GM10847 (cell line): Measurements from ENCODE around the gene AHDC1.

Experiments used
- POLR2A ChIP-seq: IDR thresholded peaks from 2 replicates; pipeline ENCODE4 v1.6.1; 2011; ENCODE audit not compliant: insufficient read length; ENCODE audit errors: extremely low read depth

AHDC1 gene

DNA sequence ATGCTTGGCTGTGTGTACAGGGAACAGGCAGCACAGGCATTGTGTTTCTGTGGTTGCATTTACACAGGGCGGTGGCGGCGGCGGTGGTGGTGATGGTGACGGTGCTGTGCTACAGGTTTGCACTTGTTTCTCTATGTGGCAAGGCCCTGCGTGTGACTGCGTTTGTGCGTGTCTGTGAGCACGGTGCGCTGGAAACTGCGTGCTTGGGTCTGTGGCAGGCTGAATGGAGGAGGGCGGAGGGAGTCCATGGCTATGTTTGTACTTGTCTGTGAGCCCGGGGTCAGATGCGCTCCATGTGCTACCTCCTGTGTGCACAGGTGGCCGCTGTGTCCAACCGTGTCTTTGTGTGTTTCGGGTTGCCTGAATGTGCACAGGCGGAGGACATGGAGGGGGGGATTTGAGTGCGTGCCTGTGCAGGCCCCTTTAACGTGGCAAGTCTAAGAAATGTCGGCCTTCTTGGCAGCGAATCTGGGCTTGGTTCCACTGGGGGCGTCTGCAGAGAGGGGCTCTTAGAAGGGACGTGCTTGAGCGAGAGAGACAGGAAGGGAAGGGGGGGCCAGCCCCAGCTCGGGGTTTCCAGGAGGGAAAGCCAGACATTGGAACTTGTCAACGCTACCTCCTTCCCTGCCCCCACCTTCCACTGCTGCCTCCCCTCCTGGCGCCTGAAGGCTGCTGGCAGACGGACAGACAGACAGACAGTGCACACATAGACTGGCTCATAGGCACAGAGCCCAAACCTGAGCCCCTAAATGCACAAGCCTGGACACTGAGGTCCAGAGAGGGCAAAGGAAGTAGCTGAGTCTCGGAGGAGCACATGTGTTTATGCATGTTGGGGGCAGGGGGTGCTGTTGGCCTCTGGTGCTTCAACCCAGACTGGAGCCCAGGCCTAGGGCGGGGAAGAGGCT lies 81.3 kb downstream of the AHDC1 start:
- TF ChIP-seq POLR2A, result no peak

GRCh38 chr1:27521861-27522431 lies 82.0 kb downstream of the AHDC1 start:
- no peak for TF ChIP-seq POLR2A

GRCh38 chr1:27521336-27521831 lies 82.6 kb downstream of the AHDC1 start:
- no peak for TF ChIP-seq POLR2A

GRCh38 chr1:27520651-27521050 lies 83.3 kb downstream of the AHDC1 start:
- no peak for TF ChIP-seq POLR2A

GRCh38 chr1:27519331-27520258 lies 84.3 kb downstream of the AHDC1 start:
- TF ChIP-seq POLR2A, result no peak

DNA sequence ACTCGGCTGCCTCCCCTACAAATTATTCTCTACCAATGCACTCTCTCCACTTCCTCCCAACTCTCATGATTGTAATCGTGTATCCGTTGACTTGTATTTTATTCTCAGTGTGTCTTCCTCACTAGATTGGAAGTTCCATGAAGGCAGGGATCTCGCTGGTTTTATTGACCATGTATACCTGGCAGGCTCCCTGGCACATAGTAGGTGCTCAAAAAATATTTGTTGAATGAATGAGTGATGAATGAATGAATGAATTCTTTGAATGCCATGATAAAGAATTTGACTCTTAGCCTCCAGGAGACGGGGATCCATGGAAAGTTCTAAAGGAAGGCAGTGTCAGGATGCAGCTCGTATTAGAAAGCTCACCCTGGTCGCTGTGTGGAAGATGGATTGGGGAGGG lies 85.1 kb downstream of the AHDC1 start:
- no peak for TF ChIP-seq POLR2A

DNA sequence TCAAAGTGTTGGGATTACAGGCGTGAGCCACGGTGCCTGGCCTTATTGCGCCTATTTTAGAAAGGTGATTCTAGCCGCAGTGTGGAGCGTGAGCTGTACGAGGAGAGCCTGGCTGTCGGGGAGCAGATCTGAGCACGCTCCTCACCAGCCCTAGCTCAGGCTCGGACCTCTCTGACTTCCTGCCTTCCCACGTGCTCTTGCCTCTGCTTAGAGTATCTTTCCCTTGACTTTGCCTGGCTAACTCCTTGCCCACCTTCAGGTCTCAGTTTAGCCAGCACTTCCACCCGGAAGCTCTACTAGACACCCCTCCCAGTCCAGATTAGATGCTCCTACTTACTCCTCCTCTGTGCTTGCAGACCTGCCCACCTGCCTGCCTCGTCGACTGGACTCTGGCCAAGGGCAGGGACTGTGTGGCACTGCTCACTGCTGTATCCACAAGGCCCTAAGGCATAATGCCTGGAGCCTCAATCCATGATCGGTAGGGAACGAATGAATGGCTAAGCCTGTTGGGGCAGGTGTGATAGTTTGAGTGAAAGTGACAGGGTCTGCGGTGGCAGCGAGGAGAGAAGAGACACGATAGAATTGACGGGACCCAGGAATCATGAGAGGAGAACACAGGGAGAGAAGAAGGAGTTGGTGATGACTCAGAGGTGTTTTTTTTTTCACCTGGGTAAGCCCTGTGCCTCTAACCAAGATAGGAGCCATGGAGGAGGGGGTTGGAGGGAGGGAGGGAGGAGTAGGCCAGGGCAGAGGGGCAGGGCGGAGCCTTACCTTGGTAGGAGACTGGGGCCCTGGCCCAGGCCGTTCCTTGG lies 85.8 kb downstream of the AHDC1 start:
- TF ChIP-seq POLR2A, result no peak

GRCh38 chr1:27517301-27517700 lies 86.6 kb downstream of the AHDC1 start:
- no peak for TF ChIP-seq POLR2A

DNA sequence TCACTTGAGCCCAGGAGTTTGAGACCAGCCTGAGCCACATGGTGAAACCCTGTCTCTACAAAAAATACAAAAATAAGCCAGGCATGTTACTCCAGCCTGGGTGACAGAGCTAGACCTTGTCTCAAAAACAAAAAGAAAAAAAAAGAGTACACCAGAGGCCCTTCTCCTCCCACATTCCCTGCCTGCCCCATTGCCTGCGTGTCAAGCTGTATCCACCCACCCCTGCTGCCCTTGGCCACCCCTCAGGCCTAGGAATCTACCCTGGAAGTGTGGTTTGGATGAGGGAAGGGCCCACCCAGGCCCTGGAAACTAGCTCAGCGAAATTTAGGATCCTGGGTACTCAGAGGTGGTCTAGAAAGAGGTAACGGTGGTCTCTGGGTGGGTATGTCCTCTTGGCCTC lies 88.3 kb downstream of the AHDC1 start:
- no peak for TF ChIP-seq POLR2A

GRCh38 chr1:27513958-27514357 lies 90.0 kb downstream of the AHDC1 start:
- no peak for TF ChIP-seq POLR2A

DNA sequence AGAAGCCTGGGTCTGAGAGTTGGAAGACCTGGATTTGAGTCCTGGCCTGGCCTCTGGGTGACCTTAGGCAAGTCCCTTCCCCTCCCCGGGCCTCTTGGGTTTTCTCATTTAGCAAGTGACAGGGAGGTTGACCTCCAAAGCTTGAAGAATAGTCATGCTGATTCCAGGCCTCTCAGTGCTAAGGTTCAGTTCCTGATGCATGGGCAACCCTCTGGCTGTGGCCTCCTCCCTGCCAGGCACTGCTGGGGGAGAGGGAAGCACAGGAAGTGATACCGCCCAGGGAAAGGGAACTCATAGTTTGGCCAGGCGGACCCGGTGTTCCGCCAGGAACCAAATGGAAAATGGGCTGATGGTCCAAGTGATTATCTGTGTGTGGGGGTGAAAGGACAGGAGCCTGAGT lies 90.4 kb downstream of the AHDC1 start:
- TF ChIP-seq POLR2A, result no peak

- TF ChIP-seq POLR2A, result no peak
These were observed 94.5 kb downstream of the AHDC1 start for GRCh38 chr1:27509127-27510080.

DNA sequence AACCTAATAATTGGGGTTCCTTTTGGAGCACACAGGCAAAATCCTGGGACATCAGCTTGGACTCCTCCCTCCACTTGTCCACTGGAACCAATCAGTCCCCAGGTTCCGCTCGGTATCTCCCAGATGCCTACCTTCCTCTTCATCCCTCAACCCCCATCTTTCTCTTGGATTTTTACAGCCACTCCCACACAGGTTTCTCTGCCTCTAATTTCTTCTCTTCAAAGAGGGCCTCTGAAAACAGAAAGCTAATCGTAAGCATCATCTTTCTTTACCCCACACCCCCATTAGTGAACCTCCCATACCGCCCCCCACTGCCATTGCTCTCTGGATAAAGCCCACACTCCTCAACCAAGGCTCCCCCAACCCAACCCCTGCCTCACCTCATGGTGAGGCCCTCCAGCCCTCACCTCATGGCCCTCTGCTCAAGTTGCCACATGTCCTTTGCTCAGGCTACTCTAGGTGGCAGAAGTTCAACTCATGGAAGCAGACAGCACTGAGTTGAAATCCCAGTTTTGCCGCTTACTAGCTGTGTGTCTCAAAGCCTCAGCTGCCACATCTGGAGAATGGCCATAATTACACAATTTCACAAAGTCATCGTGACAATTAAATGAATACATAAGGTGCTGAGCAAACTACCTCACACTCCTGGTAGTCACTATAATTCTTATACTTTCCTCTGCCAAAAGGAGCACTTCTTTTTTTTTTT lies 95.8 kb downstream of the AHDC1 start:
- TF ChIP-seq POLR2A, result no peak

DNA sequence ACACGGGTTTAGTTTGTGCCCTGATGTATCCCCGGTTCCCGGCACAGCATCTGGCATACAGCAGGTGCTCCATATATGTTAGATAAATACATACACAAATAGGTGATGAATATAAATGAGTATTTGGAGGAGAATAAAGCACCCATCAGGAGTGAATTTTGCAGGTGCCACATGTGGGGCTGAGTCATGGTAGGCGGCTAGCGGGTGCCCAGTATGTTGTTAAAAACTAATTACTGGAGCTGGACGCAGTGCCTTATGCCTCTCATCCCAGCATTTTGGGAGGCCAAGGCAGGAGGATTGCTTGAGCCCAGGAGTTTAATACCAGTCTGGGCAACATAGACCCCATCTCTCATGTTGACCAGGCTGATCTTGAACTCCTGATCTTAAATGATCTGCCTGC lies 97.2 kb downstream of the AHDC1 start:
- no peak for TF ChIP-seq POLR2A

GRCh38 chr1:27505420-27505680 lies 98.6 kb downstream of the AHDC1 start:
- no peak for TF ChIP-seq POLR2A
